Activated naive CD4-positive, alpha-beta T cell treated with anti-CD3 and anti-CD28 coated beads, Interleukin-2, amount 10 ng/mL, durations not matched to agents 7 days and 5 days (primary cell): Measurements from ENCODE around the gene RESP18.

Source experiments
- CTCF ChIA-PET: fragments of 350-600 bp; sonication (Branson Sonifier 250); formaldehyde crosslinking; loops from one replicate; lab custom pipeline; 2021; ENCODE audit warnings: antibody characterized with exemption; lab: Charles Lee
- DNase-seq: peaks from one replicate; pipeline ENCODE4 v3.0.0-alpha.2; 2020
- H3K27ac Mint-ChIP-seq: one replicate; pipeline ENCODE4 v1.8.0; 2021; ENCODE audit warnings: mild to moderate bottlenecking, moderate library complexity, mixed read lengths
- H3K27me3 Mint-ChIP-seq: one replicate; pipeline ENCODE4 v1.8.0; 2021; ENCODE audit warnings: mild to moderate bottlenecking, mixed read lengths
- H3K36me3 Mint-ChIP-seq: one replicate; pipeline ENCODE4 v1.8.0; 2021; ENCODE audit warnings: mixed read lengths
- H3K4me1 Mint-ChIP-seq: one replicate; pipeline ENCODE4 v1.8.0; 2021; ENCODE audit warnings: mixed read lengths
- H3K4me3 Mint-ChIP-seq: one replicate; pipeline ENCODE4 v1.8.0; 2021; ENCODE audit warnings: mild to moderate bottlenecking, moderate library complexity, mixed read lengths
- H3K9me3 Mint-ChIP-seq: one replicate; pipeline ENCODE4 v1.8.0; 2021; ENCODE audit warnings: mixed read lengths

Gene RESP18

DNA sequence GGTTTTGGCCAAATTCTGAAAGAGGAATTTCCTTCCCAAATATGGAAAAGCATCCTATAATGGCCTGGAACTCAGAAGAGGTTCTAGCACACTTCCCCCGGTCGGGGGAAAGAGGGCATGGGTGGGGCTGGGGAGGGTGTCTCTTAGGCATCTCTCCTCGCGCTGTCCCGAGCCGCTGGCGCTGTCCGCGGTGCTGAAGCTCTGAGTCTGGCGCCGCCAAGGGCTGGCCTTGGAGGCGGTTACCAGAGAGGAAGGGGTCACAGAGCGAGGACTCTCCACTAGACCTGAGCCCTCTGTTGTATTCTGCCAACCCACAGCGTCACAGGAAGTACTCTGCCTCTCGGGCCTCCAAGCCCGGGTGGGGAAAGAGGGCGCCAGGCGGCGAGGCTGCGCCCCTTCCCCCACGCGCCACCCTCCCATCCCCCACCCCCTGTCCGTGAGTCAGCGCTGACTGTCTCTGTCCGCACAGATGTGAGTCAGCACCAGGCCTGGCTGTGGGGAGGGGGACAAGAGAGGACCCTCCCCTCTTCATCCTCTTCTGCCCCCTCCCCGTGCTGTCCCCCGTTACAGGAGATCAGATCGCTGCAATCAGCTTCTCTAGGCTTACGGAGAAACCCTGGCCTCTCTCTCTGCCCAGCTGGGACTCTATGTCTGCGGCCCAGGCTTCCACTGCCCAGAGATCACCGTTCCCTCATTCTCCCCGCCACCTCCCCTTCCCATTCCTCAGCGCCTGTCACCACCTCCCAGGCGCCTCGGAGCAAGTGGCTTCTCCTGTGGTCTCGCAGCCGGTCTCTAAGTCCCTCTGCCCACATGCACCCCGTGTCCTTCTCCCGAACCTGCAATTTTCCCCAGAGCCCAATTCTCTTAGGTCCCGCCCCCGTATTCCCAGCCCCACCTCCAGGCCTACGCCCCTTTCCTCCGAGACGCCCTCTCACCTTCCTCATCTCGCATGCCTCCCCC lies 24.1 kb downstream of the RESP18 start:
- CTCF ChIA-PET, result no interaction called here
- peak; percentile 85 for DNase-seq
- H3K27ac Mint-ChIP-seq, result no peak overlapping the region
- no peaks in the 10 kb centered on the region for H3K36me3 Mint-ChIP-seq
- no peaks in the 10 kb centered on the region for H3K9me3 Mint-ChIP-seq
- no peak overlapping the region for H3K4me3 Mint-ChIP-seq
- H3K27me3 Mint-ChIP-seq, result peaks cover 43% of the 10 kb centered on the region
- no peaks in the 10 kb centered on the region for H3K4me1 Mint-ChIP-seq

GRCh38 chr2:219306047-219306446 lies 26.5 kb downstream of the RESP18 start:
- H3K9me3 Mint-ChIP-seq, result no peaks in the 10 kb centered on the region
- no peak overlapping the region for H3K4me3 Mint-ChIP-seq
- no peaks in the 10 kb centered on the region for H3K4me1 Mint-ChIP-seq
- CTCF ChIA-PET, result interaction anchor here (1.5 kb wide), 1 partner anchor 8 kb away, joined by 3 read pairs; no protein-coding TSS in a partner anchor
- no peak overlapping the region for H3K27ac Mint-ChIP-seq
- H3K27me3 Mint-ChIP-seq, result peaks cover 66% of the 10 kb centered on the region
- no peaks in the 10 kb centered on the region for H3K36me3 Mint-ChIP-seq
- DNase-seq, result no peak

DNA sequence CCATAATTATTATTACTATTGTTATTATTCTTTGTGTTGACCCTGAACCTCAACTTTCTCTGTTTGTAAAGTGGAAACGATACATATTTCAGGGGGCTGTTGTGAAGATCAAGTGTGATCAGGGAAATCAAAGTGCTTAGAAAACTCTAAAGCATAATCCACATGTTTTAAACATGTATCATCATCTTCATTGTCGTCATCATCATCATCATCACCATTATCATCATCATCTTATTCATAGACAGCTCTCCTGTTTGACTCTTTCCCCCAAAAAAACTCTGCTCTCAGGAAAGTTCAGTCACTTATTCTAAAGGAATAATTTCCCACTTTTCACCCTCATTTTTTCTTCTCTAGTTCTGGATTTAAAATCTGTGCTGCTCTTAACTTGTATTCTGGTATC lies 28.3 kb downstream of the RESP18 start:
- CTCF ChIA-PET, result interaction anchor here (1.0 to 1.7 kb wide), 6 partner anchors 9 to 150 kb away, joined by 3 to 8 read pairs (median 4); partner anchors contain the start of gene NHEJ1
- no peaks in the 10 kb centered on the region for H3K36me3 Mint-ChIP-seq
- peaks cover 71% of the 10 kb centered on the region for H3K27me3 Mint-ChIP-seq

GRCh38 chr2:219302412-219302968 lies 30.1 kb downstream of the RESP18 start:
- no peaks in the 10 kb centered on the region for H3K9me3 Mint-ChIP-seq
- H3K27ac Mint-ChIP-seq, result no peak overlapping the region
- no peak for DNase-seq
- H3K4me1 Mint-ChIP-seq, result peaks cover 14% of the 10 kb centered on the region
- H3K4me3 Mint-ChIP-seq, result no peak overlapping the region
- peaks cover 63% of the 10 kb centered on the region for H3K27me3 Mint-ChIP-seq
- H3K36me3 Mint-ChIP-seq, result no peaks in the 10 kb centered on the region
- CTCF ChIA-PET, result interaction anchor here (0.7 to 14.6 kb wide), 4 partner anchors 8 to 294 kb away, joined by 3 to 267 read pairs (median 3); partner anchors contain the start of genes DNAJB2 and DNPEP

More for the DNA sequence above, 28.3 kb downstream of the RESP18 start:
- no peak for DNase-seq
- H3K27ac Mint-ChIP-seq, result no peak overlapping the region
- no peaks in the 10 kb centered on the region for H3K9me3 Mint-ChIP-seq
- no peak overlapping the region for H3K4me3 Mint-ChIP-seq
- no peaks in the 10 kb centered on the region for H3K4me1 Mint-ChIP-seq

- Mint-ChIP-seq H3K9me3 (no peaks in the 10 kb centered on the region), H3K27me3 (peaks cover 81% of the 10 kb centered on the region)
These were observed 32.5 kb downstream of the RESP18 start for GRCh38 chr2:219300022-219300421.

DNA sequence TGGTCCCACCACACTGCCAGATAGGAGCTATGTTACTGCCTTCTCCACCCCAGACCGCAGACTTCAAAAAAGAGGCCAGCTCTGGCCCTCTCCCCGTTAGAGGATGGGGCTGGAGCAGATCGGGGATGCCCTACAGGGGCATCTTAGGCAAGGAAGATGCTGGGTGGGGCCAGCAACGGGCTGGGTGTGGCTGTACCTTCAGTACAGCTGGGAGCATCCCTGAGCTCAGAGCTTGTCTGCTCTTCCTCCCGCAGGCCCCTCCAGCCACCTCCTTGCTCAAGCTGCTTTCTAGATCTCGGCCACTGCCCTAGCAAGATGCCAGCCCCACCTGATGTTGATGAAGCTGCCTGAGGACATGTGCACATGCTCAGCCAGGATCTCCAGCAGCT lies 33.2 kb downstream of the RESP18 start:
- Mint-ChIP-seq H3K27ac (no peak overlapping the region), H3K27me3 (peaks cover 84% of the 10 kb centered on the region), H3K9me3 (no peaks in the 10 kb centered on the region), H3K4me1 (peaks cover 31% of the 10 kb centered on the region), H3K4me3 (no peak overlapping the region), H3K36me3 (no peaks in the 10 kb centered on the region)
- CTCF ChIA-PET, result interaction anchor here (1.0 to 14.6 kb wide), 15 partner anchors 13 to 270 kb away, joined by 3 to 267 read pairs (median 4); partner anchors contain the start of genes ANKZF1, ATG9A, CNPPD1 and DNAJB2
- DNase-seq, result no peak

More at GRCh38 chr2:219300022-219300421, 32.5 kb downstream of the RESP18 start:
- CTCF ChIA-PET, result interaction anchor here (0.7 to 14.6 kb wide), 15 partner anchors 12 to 271 kb away, joined by 3 to 267 read pairs (median 4); partner anchors contain the start of genes ANKZF1, ATG9A, DNAJB2 and NHEJ1
- DNase-seq, result no peak
- no peak overlapping the region for H3K27ac Mint-ChIP-seq
- no peak overlapping the region for H3K4me3 Mint-ChIP-seq
- peaks cover 27% of the 10 kb centered on the region for H3K4me1 Mint-ChIP-seq
- no peaks in the 10 kb centered on the region for H3K36me3 Mint-ChIP-seq

DNA sequence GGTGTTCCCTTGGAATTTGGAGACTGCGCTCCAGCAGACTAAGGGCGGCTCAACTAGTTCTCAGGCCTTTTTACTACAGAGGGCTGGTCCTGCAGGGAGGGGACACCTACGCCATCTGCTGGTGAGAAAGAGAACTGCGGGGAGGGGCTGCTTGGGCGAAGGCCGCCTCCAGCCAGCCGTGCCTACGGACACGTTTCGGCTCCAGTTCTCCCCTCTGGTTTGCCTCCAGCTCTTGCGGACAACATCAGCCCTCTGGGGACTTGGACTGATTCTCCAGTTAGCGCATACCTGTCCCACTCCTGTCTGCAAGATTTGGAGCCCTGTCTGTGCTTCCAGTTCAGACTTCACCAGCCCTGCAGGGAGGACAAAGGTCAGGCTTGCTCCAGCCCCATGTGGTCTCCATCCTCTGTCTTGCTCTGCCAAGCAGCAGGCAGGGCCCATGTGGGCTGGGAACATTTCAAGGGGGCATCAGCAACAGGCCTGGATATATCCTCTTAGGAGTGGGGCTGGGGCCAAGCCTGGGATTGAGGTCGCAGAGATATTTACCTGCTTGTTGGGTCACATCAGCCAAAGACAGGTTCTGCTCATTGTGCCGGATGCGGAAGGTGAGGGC lies 33.7 kb downstream of the RESP18 start:
- DNase-seq, result peak; percentile 93
- CTCF ChIA-PET, result interaction anchor here (0.8 to 14.6 kb wide), 15 partner anchors 13 to 269 kb away, joined by 3 to 267 read pairs (median 4); partner anchors contain the start of genes ANKZF1, ATG9A, CNPPD1 and DNAJB2
- Mint-ChIP-seq H3K4me1 (peaks cover 36% of the 10 kb centered on the region), H3K27ac (no peak overlapping the region), H3K4me3 (no peak overlapping the region), H3K36me3 (no peaks in the 10 kb centered on the region), H3K9me3 (no peaks in the 10 kb centered on the region), H3K27me3 (peaks cover 89% of the 10 kb centered on the region)

DNA sequence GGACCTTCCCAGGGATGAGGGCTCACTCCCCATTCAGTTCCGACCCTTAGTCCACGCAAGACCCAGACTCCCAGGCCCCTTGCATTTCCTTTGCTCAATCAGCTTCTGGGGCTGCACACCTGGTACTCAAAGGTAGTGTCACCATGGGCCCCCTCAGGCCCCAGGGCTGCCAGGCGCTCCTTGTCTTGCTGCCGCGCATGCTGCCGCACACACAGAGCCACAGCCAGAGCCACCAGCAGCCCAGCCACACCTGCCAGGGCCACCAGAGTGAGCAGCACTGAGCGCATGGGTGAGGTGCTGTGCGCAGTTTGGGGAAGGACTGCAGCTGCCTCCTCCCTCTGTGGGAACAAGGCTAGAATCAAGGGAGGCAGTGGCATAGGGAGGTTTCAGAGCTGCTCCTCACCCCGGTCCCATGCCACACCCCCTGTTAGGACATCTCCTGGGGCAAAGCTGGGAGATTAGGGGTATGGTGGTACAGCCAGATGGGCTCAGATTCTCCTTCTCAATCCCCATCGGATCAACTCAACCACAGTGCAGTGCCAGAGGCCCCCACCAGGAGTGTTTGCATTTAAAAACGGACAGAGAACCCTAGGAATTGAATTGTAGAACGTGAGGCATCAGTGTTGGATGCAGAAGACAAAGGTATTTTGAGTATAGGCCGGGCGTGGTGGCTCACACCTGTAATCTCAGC lies 34.6 kb downstream of the RESP18 start:
- CTCF ChIA-PET, result interaction anchor here (0.8 to 14.6 kb wide), 11 partner anchors 9 to 240 kb away, joined by 3 to 267 read pairs (median 4); partner anchors contain the start of genes CNPPD1, DNAJB2 and NHEJ1
- H3K9me3 Mint-ChIP-seq, result no peaks in the 10 kb centered on the region
- no peak for DNase-seq
- H3K27me3 Mint-ChIP-seq, result peaks cover 86% of the 10 kb centered on the region
- no peak overlapping the region for H3K4me3 Mint-ChIP-seq
- no peaks in the 10 kb centered on the region for H3K36me3 Mint-ChIP-seq
- H3K27ac Mint-ChIP-seq, result no peak overlapping the region
- H3K4me1 Mint-ChIP-seq, result peaks cover 36% of the 10 kb centered on the region

DNA sequence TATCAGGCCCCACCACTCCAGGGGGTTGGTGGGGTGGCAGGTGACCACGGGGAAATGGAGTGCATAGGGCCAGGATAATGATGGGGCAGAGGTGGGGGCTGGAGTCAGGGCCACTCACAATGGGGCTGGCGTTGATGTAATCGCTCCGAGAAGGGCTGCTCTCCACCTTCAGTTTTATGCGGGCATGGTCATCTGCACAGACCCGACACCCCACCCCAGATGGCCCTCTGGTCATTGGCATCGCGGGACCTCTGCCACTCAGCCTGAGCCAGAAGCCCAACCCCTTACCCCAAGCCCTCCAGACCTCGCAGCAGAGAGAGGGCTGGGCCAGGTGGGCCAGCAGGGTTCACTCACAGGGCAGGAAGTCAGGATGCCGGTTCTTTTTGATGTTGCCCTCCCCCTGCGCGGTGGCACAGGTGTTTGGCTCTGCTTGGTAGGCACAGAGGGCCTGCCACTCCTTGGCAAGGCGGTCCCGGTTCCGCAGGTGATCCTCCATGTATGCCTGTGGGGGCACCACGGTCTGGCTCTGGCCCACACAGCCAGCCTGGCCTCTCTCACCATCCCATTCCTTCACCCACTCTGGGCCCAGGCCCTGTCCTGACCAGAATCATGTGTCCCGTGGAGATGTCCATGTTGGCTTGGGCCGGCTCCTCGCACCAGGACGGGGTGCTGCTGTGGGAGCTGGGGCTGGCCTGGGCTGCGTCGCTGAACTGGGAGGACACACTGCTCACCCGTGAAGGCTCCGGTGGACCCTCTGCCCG lies 35.7 kb downstream of the RESP18 start:
- no peak overlapping the region for H3K4me3 Mint-ChIP-seq
- DNase-seq, result peak; percentile 38
- no peaks in the 10 kb centered on the region for H3K9me3 Mint-ChIP-seq
- H3K36me3 Mint-ChIP-seq, result no peaks in the 10 kb centered on the region
- CTCF ChIA-PET, result interaction anchor here (1.1 to 14.6 kb wide), 10 partner anchors 16 to 238 kb away, joined by 3 to 267 read pairs (median 17); partner anchors contain the start of genes CNPPD1, DNAJB2, GLB1L and NHEJ1
- peaks cover 86% of the 10 kb centered on the region for H3K27me3 Mint-ChIP-seq
- no peak overlapping the region for H3K27ac Mint-ChIP-seq
- H3K4me1 Mint-ChIP-seq, result peaks cover 36% of the 10 kb centered on the region

GRCh38 chr2:219296142-219296541 lies 36.4 kb downstream of the RESP18 start:
- no peaks in the 10 kb centered on the region for H3K9me3 Mint-ChIP-seq
- peaks cover 36% of the 10 kb centered on the region for H3K4me1 Mint-ChIP-seq
- no peak overlapping the region for H3K27ac Mint-ChIP-seq
- peaks cover 84% of the 10 kb centered on the region for H3K27me3 Mint-ChIP-seq
- H3K4me3 Mint-ChIP-seq, result no peak overlapping the region
- CTCF ChIA-PET, result interaction anchor here (1.1 to 14.6 kb wide), 17 partner anchors 16 to 237 kb away, joined by 3 to 267 read pairs (median 12); partner anchors contain the start of genes ANKZF1, ATG9A, DNAJB2 and GLB1L
- no peak for DNase-seq
- no peaks in the 10 kb centered on the region for H3K36me3 Mint-ChIP-seq

DNA sequence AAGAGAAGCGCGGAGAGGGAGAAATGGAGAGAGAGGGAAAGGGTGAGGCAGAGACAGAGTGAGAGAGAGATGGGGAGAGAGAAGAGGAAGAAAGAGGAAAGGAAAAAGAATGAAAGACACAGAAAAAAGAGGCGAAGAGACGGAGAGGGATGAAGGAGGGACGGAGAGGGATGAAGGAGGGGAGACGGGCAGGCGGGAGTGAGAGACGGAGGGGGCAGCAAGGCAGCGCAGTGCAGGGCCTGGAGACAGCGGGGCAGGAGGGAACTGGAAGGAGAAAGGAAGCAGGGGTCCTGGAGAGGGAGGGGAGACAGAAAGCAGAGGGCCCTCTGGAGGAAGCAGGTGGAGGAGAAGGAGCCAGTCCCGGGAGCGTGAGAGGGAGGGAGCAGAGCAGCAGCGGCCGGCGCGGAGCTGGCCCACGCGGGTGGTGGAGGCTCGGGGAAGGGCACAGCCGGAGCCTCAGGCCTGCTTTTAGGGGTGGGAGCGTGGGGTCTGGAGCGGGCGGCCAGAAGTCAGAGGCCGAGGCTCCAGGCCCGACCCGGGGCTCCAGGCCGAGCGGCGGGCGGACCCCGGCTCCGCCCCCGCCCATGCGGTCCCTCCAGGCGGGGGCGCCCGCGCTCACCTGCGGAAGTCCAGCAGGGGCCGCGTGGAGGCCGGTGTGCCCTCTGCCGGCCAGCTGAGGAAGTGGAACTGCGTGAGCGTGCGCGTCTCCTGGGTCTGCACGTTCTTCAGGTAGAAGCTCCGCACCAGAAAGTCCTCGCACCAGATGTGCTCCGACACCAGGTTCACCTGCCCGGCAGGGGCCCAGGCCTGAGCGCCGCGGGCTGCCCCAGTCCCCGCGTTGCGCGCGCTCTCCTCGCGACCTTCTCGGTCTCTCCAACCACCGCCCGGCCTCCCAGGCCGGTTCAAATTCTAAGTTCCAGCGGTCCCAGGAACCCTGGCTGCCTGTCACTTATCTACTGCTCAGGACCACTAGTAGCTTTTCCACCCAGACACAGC lies 37.9 kb downstream of the RESP18 start:
- Mint-ChIP-seq H3K27ac (no peak overlapping the region), H3K27me3 (peaks cover 81% of the 10 kb centered on the region), H3K36me3 (no peaks in the 10 kb centered on the region), H3K4me1 (peaks cover 36% of the 10 kb centered on the region), H3K9me3 (no peaks in the 10 kb centered on the region), H3K4me3 (peak overlapping the region; percentile 47)
- CTCF ChIA-PET, result interaction anchor here (0.6 to 14.6 kb wide), 48 partner anchors 8 to 275 kb away, joined by 3 to 267 read pairs (median 4); partner anchors contain the start of genes ANKZF1, ATG9A, CNPPD1 and DNAJB2
- peak; percentile 90 for DNase-seq
